Hepatocyte (in vitro differentiated cells): ENCODE data around the gene SLAMF1. TPM values are rescaled to one million over a fixed set of nuclear protein-coding genes. Genes with fewer than 3 reads are reported as not detected.

Source experiments
- DNase-seq: peaks from one replicate; pipeline ENCODE4 v3.0.0-alpha.2; 2016; ENCODE audit warnings: low spot score
- H2AFZ ChIP-seq: fragments of 200-600 bp; sonication (generic); 2 replicates; pipeline ENCODE4 v1.6.0; 2016; ENCODE audit warnings: antibody characterized with exemption, mild to moderate bottlenecking
- H3K27ac ChIP-seq: fragments of 200-600 bp; sonication (generic); 2 replicates; pipeline ENCODE4 v1.5.1; 2016; ENCODE audit warnings: mild to moderate bottlenecking
- H3K27me3 ChIP-seq: fragments of 200-600 bp; sonication (generic); 2 replicates; pipeline ENCODE4 v1.6.1; 2016
- H3K36me3 ChIP-seq: fragments of 200-600 bp; sonication (generic); replicated peaks from 2 replicates; pipeline ENCODE4 v1.5.1; 2016; ENCODE audit warnings: low read depth; ENCODE audit not compliant: insufficient read depth
- H3K4me1 ChIP-seq: fragments of 200-600 bp; sonication (generic); 2 replicates; pipeline ENCODE4 v1.5.1; 2016; ENCODE audit warnings: mild to moderate bottlenecking, moderate library complexity; ENCODE audit not compliant: insufficient read depth
- H3K4me2 ChIP-seq: fragments of 200-600 bp; sonication (generic); 2 replicates; pipeline ENCODE4 v1.6.0; 2016
- H3K4me3 ChIP-seq: fragments of 200-600 bp; sonication (generic); 2 replicates; pipeline ENCODE4 v1.5.1; 2016; ENCODE audit warnings: mild to moderate bottlenecking
- H3K79me2 ChIP-seq: fragments of 200-600 bp; sonication (generic); 2 replicates; pipeline ENCODE4 v1.6.0; 2017; ENCODE audit warnings: mild to moderate bottlenecking
- H3K9me2 ChIP-seq: fragments of 200-600 bp; sonication (generic); replicated peaks from 2 replicates; pipeline ENCODE4 v1.6.0; 2017; ENCODE audit warnings: mild to moderate bottlenecking; ENCODE audit not compliant: insufficient read depth
- H3K9me3 ChIP-seq: fragments of 200-600 bp; sonication (generic); 2 replicates; pipeline ENCODE4 v1.5.1; 2016; ENCODE audit warnings: low read depth, mild to moderate bottlenecking
- H4K20me1 ChIP-seq: fragments of 200-600 bp; sonication (generic); 2 replicates; pipeline ENCODE4 v1.6.0; 2016; ENCODE audit warnings: mild to moderate bottlenecking; ENCODE audit not compliant: insufficient read depth, poor library complexity, severe bottlenecking
- CTCF ChIP-seq: fragments of 200-600 bp; sonication (generic); IDR thresholded peaks from 2 replicates; pipeline ENCODE4 v1.5.1; 2016; ENCODE audit warnings: antibody characterized with exemption, mild to moderate bottlenecking; ENCODE audit not compliant: poor library complexity
- EZH2 ChIP-seq: fragments of 200-600 bp; sonication (generic); IDR thresholded peaks from 2 replicates; pipeline ENCODE4 v1.6.1; 2016; ENCODE audit warnings: antibody characterized with exemption, mild to moderate bottlenecking, borderline replicate concordance
- EZH2phosphoT487 ChIP-seq: fragments of 200-600 bp; sonication (generic); IDR thresholded peaks from one replicate; pipeline ENCODE4 v1.6.1; 2018; ENCODE audit warnings: antibody characterized with exemption, mild to moderate bottlenecking, low read depth, moderate library complexity; ENCODE audit not compliant: unreplicated experiment, severe bottlenecking
- whole genome bisulfite sequencing: methylation state at CpG from one replicate; pipeline ENCODE4 v1.1.6; 2016; ENCODE audit warnings: low lambda C conversion rate; ENCODE audit errors: missing lambda C conversion rate; 5-methylcytosine and 5-hydroxymethylcytosine counted together
- polyA plus RNA-seq: library from polyadenylated mRNA; unstranded; fragments of >200 nt; fragmentation: Nextera tagmentation; extraction: Ambion mirVana; gene quantifications from 2 replicates; pipeline ENCODE4 v1.2.1, GENCODE V29; 2016
- total RNA-seq: library from RNA; depleted of rRNA; stranded (reverse); fragments of >200 nt; gene quantifications from 2 replicates; pipeline ENCODE4 v1.2.3, GENCODE V29; 2014

The SLAMF1 gene
- total and polyA plus RNA-seq, 2 experiments from 2014 or later: 1.2 to 2.1 TPM

GRCh38 chr1:160681891-160682140, 35.0 kb upstream of the SLAMF1 start:
- Histone ChIP-seq H3K79me2 (no peaks in the 10 kb centered on the region), H3K4me3 (no peak overlapping the region), H3K27me3 (no peaks in the 10 kb centered on the region), H3K27ac (no peak overlapping the region), H3K9me2 (no peaks in the 10 kb centered on the region), H3K4me1 (no peaks in the 10 kb centered on the region), H4K20me1 (no peaks in the 10 kb centered on the region), H3K9me3 (no peaks in the 10 kb centered on the region), H2AFZ (no peak overlapping the region), H3K36me3 (no peaks in the 10 kb centered on the region), H3K4me2 (no peak overlapping the region)
- TF ChIP-seq EZH2: no peak
- TF ChIP-seq CTCF: no peak
- TF ChIP-seq EZH2phosphoT487: no peak
- 96% methylated on average over 3 of the region's 3 CpGs for WGBS
- no peak for DNase-seq

GRCh38 chr1:160681066-160681890, 34.4 kb upstream of the SLAMF1 start:
- TF ChIP-seq EZH2phosphoT487 (no peak), CTCF (peak; percentile 54)
- WGBS: 59% methylated on average over 10 of the region's 10 CpGs
- no peaks in the 10 kb centered on the region for H3K9me2 ChIP-seq
- H3K4me1 ChIP-seq: no peaks in the 10 kb centered on the region
- no peak overlapping the region for H2AFZ ChIP-seq
- H3K4me2 ChIP-seq: no peak overlapping the region
- no peaks in the 10 kb centered on the region for H3K9me3 ChIP-seq
- H3K4me3 ChIP-seq: no peak overlapping the region
- no peaks in the 10 kb centered on the region for H3K79me2 ChIP-seq
- H3K27me3 ChIP-seq: no peaks in the 10 kb centered on the region
- peak; percentile 77 for DNase-seq
- H4K20me1 ChIP-seq: no peaks in the 10 kb centered on the region
- H3K36me3 ChIP-seq: no peaks in the 10 kb centered on the region
- H3K27ac ChIP-seq: no peak overlapping the region

- Histone ChIP-seq H4K20me1 (no peaks in the 10 kb centered on the region), H2AFZ (no peak overlapping the region), H3K27ac (no peak overlapping the region), H3K4me3 (no peak overlapping the region), H3K4me1 (no peaks in the 10 kb centered on the region), H3K79me2 (no peaks in the 10 kb centered on the region), H3K9me2 (no peaks in the 10 kb centered on the region), H3K36me3 (no peaks in the 10 kb centered on the region), H3K4me2 (no peak overlapping the region), H3K9me3 (no peaks in the 10 kb centered on the region), H3K27me3 (no peaks in the 10 kb centered on the region)
- WGBS: 94% methylated on average over 8 of the region's 8 CpGs
- no peak for DNase-seq
- no peak for TF ChIP-seq CTCF
- no peak for TF ChIP-seq EZH2
- TF ChIP-seq EZH2phosphoT487: no peak
Measured at GRCh38 chr1:160680399-160680798, 33.6 kb upstream of the SLAMF1 start.

- Histone ChIP-seq H3K4me1 (no peaks in the 10 kb centered on the region), H3K36me3 (no peaks in the 10 kb centered on the region), H2AFZ (no peak overlapping the region), H4K20me1 (no peaks in the 10 kb centered on the region), H3K27ac (no peak overlapping the region), H3K27me3 (no peaks in the 10 kb centered on the region), H3K9me2 (no peaks in the 10 kb centered on the region), H3K4me2 (no peak overlapping the region), H3K4me3 (no peak overlapping the region), H3K9me3 (no peaks in the 10 kb centered on the region), H3K79me2 (no peaks in the 10 kb centered on the region)
- DNase-seq: no peak
- no peak for TF ChIP-seq EZH2phosphoT487
- TF ChIP-seq EZH2: no peak
- no peak for TF ChIP-seq CTCF
- WGBS: 67% methylated on average over 3 of the region's 3 CpGs
Measured at GRCh38 chr1:160679893-160680292, 33.0 kb upstream of the SLAMF1 start.
